Right renal pelvis (tissue), 4 donors: ENCODE data around the gene PRDM16. TPM values are rescaled to one million over a fixed set of nuclear protein-coding genes. Genes with fewer than 3 reads are reported as not detected.

Experiments used
- DNase-seq, 4 donors: peaks; one replicate each; pipeline ENCODE4 v3.0.0-alpha.2; 2013; ENCODE audit warnings: low read depth in 4 of 4, low spot score in 3 of 4, missing footprints in 1 of 4
- polyA plus RNA-seq, 4 donors: library from polyadenylated mRNA; unstranded; fragments of 120-200 nt; gene quantifications; one replicate each; pipeline ENCODE4 v1.2.1, GENCODE V29; 2013; ENCODE audit not compliant: insufficient read length in 4 of 4

Gene PRDM16
- polyA plus RNA-seq, 4 donors, result 6.0 to 8.1 (median 7.0) TPM

DNA sequence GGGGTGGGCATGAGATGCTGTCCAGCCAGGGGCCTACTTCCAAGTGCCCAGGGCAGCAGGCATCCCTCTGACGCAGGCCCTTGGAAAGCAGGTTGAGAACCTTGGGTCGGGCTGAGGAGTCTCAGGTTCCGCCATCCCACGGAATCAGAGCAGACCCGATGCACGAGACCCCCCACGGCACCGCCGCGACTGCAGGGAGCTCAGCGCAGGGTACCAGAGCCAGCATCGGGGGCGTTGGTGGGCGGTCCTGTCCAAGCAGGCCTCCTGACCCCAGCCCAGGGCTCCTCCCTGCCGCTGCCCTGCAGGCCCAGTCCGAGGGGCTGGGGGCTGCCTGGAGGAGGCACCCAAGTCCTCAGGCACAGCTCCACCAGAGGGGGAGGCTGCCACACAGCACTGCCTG is 177.2 kb downstream of the PRDM16 start:
- no peak for DNase-seq

DNA sequence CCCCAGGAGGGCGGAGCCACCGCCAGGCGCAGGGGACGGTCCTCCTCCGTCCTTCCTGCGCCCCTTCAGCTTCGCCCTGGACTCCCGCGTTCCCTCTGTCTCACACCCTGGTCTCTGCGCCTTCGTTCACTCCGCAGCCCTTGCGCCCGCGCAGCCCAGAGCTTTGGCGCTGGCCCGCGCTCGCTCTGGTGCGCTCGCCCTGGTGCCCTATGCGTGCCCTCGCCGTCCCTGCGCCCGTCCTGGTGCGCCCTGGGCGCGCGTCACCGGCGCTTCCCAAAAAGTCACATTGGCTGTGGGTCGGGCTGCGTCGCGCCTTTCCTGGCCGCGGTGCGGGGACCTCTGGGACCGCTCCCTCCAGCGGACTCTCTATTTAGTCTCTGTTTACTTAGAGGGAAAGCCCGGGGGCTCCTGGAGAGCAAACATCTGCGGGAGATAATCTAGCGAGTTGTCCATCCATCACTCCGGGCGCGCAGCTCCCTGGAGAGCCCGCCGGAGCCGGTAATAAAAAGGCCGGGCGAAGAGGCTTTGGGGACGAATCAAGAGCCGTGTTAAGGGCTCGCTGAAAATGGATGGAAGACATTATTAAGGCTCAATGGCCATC is 178.6 kb downstream of the PRDM16 start:
- no peak for DNase-seq

DNA sequence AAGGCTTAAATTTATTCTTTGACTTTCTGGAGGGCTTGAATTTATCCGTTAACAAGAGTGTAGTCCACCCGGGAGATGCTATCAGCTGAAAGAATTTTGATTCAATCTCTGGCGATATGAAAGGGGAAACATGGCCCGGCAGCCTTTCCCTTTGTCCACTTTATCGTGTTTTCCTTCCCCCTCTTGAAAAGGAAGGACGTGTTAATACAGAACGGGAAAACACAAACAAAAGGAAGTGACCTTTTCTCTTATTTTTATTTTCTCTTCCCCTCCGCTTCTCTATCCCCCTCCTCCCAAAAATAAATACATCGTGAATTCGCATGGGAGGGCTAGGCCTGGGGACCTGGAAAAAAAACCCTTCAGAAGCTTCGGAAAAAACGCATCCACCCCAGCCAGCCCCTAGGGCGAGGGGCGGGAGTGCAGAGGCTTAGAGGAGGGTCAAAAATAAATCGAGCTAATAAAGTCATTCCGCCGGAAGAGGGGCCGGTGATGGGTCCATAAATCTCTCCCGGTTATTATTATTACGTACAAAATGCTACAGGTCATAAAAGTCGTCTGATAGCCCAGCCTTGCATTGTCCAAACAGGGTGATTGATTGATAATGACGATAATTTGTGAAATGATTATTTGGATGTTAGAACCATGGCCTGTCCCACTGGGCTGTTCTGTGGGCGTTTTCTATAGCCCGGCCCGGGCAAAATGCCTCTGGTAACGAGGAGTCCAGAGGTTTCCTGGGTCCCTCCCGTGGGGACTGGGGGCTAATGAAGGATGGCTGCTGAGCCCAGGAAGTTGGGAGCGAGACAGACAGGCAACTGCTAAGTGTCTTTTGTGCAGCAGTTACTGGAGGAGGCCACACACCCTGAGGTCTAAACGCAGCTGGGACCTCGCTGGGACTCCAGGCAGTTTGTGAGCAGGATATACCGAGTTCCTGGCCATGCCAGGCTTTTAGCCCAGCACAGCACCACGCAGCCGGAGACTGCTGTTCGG is 179.4 kb downstream of the PRDM16 start:
- no peak for DNase-seq

DNA sequence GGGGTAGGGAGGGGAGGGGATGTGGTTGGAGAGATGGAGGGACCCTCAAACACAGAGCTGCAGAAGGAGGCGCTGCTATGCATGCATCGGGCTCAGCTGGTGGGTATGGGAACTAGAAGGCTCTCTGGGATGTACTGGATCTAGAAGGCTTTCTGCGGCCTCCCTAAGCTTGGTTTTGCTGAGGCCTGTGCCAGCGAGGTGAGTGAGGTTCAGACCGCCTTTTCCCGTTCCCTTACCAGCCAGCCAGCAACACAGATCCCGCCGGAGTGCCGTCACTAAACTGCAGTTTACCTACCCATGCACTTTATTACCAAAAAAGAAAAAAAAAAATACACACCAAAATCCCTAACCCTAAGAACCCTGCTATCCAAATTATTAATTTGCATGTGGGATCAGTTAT is 180.2 kb downstream of the PRDM16 start:
- DNase-seq, result no peak

DNA sequence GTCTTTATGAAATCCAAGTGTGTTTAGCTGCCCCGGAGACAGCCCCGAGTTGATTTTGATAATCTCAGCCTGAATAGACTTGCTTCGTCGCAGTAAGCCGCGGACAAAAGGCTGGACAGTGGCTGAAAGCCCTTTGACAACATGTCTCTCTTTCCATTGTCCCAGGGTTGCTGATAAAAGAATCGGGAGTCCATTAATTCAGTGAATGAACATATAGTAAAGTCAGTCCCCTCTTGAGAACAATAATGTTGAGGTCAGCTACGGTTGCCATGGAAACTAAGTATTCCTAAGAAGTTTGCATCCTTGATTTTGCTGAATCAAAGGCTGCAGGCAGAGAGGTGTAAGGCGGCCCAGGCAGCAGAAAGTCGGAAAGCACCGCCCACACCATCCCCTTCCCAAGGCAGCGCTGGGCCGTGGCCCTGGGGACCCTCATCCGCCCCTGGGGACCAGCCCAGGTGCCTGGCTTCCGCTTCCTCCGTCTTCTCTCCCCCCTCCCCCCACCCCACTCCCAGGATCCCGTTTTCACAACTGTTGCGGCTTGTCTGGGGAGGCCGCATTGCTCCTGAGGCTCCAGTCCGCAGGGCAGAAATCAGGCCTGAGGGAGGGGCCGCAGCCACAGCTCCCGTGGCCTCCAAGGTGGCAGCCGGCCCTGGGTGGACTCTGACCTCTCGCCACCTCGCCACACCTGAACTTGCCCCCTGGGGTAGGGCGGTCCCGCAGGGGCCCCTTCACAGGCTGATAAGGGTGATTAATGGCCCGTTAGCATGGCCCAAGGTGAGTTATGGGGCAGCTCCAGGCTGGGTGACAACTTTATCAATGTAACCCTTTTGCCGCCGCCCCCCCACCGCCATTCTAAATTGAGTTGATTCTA is 180.9 kb downstream of the PRDM16 start:
- DNase-seq, result no peak

DNA sequence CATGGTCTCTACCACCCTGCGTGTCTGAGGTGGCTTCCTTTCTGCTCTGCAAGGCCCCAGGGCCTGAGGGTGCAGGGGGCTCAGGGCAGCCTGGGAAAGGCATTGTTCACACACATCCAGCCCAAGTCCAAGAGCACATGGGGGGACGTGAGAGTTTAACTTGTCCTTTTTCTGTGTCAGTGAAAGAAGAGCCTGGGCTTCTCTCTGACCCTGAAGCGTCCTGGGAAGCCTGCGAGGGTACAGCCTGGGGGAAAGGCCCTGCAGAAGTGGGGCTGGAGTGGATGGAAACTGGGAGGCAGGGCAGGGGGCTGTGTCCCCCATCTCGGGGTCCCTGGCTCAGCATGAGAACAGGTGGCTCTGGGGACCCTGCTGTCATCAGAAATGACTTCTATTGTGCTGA is 181.6 kb downstream of the PRDM16 start:
- no peak for DNase-seq

DNA sequence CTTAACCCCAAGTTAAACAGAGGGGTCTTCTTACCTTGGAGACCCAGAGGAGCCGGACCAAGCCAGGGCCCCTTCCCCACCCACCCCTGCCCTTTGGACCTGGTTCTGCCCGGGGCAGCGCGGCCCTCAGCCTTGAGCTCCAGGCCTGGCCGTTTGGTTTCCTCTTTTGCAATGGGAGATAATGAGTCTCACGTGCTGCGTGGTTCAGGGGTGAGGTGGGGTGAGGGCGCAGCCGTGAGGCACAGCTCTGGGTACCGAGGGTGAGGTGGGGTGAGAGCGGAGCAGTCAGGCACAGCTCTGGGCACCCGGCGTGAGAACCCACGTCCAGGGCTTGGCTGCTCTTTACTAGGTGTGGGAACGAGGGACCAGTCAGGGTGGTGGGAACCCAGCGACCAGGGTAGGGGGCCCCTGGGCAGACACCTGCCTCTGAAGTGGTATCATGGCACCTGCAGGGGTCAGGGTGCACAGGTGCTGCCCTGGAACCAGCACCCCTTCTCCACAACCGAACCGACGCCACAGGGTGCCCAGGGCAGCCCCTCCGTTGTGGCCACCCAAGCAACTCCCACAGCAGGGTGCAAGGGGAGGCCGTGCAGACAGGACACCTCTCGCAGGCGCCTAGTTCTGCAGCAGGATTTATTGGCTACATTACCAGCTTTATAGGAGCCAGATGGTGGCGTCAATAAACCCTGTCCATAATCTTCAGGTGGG is 182.2 kb downstream of the PRDM16 start:
- DNase-seq, result no peak

DNA sequence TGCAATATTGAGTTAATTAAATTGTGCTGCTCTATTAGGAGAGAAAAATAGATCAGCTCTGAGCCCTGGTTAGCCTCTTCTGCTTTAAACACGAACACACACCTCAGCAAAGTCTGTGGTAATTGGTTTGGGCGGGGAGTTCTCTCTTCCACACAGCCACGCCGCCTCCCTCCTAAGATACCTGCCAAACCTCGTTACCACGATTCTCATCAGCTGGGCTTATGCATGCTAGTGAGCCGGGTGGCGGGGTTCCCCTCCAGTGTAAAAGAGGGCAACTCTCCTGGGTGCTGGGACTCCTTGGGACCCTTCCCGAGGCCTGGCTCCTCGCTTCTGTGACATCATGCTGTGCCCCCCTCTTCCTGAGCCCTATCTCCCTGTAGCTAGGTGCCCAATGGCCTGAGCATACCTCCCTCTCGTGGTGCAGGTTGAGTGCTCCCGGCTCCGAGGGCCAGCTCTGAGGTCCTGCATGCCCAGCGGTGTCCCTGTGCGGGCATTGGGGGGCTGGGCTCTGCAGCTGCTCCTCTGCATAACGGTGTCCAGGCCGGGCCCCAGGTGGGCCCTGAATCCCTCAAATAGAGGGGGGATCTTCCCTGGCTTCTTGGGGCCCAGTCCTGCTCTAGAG is 182.9 kb downstream of the PRDM16 start:
- no peak for DNase-seq

DNA sequence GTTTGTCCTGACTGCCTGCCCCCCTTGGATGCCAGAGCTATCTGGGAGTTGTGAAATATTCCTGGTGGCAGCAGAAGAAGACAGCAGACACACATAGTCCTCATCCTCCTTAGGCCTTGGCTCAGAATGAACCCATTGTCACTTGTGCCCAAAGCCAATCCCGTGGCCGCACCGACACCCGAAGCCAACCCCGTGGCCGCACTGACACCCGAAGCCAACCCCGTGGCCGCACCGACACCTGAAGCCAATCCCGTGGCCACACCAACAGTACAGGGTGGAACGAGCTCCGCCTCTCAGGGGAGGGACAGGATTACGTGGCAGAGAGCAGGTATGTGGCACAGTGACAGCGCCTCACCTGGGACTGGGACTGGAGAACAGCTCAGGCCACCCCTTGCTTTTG is 186.7 kb downstream of the PRDM16 start:
- DNase-seq, result no peak

DNA sequence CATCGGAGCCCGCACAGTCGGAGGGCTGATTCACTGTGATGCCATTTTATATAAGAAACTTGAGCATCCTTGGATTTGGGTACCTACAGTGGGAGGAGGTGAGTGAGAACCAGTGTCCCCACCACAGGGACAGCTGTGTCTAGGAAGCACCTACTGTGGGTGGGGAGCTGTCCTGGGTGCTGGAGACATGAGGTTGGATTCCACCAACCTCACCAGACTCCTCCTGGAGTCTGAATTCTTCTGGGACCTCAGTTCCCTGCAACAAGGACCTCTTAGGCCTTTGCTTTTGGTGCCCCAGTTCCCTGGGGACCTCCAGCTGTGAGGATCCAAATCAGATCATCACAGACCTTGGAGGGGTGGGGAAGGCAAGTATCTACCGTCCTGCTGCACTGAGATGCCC is 188.8 kb downstream of the PRDM16 start:
- no peak for DNase-seq

DNA sequence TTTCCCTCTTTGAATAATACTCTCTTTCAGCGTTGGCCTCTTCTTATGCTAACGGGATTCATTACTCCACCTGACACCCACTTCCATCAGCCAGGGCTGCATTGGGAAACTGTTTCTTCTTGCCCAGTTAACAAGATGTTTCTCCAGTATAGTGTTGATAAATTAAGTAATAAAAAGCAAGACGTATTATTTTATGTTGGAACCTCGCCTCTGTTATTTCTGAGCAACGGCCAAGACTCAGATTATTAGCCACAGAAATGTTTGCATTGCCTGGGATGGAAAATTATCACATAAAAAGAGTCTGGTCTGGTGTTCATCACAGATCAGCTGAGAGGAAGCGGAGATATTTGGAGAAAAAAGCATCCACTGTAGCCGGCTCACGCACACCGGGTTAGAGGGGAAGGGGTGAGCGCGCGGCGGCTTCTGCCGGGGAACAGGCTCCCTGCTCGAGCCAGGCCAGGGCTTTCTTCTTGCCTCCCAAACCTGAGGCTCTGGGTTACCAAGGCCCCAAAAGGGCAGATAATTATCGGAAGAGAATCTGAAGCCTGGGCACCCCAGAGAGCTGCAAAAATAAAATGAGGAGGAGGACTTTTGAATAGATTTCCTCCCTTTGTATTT is 189.5 kb downstream of the PRDM16 start:
- DNase-seq, result no peak

DNA sequence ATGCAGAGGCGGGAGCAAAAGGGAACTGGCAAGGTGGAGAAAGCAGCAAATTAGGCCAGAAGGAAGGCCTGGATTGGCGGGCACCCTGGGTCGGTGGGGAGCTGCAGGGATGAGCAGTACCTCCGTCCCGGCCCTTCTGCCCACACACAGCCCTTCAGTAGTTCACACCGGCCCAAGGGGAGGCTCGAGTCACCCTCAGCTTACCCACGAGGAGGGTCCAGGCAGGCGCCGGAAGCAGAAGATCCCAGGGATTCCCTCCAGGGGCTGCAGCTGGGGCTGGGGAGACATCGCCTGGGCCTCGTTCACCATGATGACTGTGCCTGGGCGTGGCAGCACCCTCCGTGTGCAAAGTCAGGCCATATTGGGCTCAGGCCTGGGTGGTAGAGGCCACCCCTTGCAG is 190.0 kb downstream of the PRDM16 start:
- no peak for DNase-seq

DNA sequence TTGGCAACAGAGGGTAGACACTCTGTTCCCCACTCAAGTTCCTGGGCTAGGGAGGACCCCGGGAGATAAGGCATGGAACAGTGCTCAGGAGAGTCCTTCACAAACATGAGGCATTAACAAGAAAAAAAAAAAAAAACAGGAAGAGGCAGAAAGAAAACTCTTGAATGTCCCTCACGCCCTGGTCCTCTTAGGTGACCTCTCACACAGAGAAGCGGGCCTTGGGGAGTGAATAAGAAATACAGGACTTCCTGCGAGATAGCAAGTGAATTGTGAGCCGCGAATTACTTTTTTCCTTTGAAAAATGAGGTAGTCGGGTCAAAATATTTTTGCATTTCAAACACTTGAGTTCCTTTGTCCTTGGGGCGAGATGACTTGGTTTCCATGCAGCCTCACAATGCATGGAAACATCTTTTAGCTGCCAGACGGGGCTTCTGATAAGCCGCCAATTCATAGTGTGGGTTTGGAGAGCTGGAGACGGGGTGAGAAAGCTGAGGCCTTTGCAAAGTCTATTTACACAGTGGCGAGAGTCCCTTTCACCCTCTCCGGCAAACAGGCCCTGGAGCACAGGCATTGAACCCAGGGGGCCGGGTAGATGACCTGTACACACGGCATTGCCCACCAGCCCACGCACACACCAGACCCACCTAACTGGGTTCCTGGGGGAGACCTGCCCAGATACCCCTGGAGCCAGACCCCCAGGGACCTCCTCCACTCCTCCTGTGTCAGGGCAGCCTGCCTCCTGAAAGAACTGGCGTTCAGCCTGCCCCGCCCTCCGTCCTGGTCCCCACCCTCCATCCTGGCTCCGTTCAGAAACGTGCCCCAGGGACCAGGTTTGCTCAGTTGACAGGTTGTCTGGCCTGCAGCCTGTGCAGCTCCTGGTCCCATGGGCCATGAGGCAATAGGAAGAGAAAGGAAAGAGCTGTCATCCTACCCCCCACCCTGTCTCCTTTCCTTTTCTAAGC is 192.3 kb downstream of the PRDM16 start:
- no peak for DNase-seq

DNA sequence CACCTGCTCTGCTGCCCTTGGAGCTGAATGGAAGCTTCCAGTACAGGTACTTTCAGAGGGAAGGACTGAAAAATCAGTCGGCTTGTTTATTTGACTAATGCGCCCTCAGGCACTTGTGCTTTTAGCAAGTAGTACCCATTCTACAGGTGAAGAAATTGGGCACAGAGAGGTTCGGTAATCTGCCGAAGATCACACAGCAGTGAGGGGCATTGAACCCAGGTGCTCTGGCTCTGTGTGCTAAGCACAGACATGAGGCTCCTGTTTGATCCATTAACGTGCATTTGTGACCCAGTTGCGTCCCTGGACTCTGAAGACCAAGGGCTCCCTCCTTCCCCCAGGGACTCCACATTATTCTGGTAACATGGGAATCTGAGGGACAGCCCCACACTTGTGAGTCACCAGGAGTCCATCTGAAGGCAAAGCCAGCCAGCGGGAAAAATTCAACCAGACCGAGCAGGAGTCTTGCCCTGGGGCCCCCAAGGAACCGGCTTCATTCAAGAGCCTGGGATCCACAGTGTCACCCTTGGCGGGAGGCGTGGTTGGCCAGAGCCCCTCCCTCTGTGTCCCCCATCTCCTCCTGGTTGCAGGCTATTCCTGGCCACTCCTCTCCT is 193.1 kb downstream of the PRDM16 start:
- DNase-seq, result no peak

DNA sequence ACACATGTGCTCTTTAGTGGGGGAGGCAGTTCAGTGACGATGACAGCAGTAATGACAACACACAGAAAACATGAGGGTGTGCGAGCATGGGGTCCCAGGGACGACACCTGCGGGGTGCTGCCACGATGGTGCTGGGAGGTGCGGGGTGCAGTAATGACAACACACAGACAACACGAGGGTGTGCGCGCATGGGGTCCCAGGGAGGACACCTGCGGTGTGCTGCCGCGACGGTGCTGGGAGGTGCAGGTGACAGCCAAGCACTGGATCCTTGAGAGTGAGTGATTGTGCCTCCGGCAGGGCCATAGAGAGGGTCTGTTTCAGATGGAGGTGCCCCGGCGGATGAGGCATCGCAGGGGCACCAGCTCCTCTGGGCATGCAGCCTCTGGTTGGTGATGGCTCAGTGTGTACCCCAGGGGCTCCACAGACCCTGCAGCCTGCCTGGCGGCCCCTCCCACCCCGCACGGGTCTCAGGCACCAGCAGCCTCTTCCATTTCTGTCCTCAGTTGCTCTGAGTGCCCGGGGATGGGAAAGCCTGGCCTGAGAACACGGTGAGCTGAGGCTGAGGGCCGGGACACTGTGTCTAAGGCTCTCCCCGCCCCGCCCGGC is 193.8 kb downstream of the PRDM16 start:
- DNase-seq, result no peak

DNA sequence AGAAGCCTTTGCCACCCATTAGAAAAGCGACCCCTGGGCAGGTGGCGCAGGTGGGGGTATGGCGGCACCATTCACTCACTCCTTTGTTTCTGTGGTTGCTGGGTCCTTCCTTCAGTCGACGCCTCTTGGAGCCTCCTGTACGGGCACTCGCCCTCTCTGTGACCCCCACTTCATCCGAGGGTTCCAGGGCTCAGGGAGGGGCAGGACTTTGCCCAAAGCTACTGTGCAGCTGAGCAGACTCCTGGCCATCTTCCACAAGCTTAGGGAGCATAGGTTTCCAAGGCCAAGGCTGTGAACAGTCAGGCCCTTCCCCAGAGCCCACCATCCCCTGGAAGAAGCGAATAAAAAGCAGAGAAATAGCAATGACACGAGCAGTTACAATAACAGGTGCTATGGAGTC is 194.8 kb downstream of the PRDM16 start:
- DNase-seq, result no peak

DNA sequence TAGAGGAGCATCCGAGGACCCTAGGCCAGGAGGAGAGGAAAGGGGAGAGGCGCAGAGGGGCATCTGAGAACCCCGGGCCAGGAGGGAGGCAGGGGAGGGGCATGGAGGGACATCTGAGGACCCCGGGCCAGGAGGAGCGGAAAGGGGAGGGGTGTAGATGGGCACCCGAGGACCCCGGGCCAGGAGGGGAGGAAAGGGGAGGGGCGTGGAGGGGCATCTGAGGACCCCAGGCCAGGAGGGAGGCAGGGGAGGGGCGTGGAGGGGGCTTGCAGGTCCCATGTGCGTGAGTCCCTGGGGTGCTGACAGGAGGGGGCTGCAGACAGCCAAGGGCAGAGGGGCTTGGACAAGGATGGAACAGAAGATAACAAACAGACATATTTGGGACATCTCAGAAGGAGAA is 195.5 kb downstream of the PRDM16 start:
- DNase-seq, result no peak
